Prostate gland (tissue), 2 donors: Measurements from ENCODE around the gene ZBED1.

ENCODE experiments used
- POLR2A ChIP-seq: fragments of 450-650 bp; IDR thresholded peaks from one replicate; pipeline ENCODE4 v1.6.1; 2016; ENCODE audit warnings: antibody characterized with exemption, mild to moderate bottlenecking
- TF ChIP-seq, protein P1 (sequence below), 4 experiments: fragments of 200-600 bp in 2 of 4; fragments of 450-650 bp in 2 of 4; sonication (generic) in 2 of 4; IDR thresholded peaks; 1 replicate in 3 of 4; 2 replicates in 1 of 4; pipeline ENCODE4 v1.5.1; 2016 to 2019; ENCODE audit warnings: antibody characterized with exemption in 4 of 4, mild to moderate bottlenecking in 2 of 4, moderate library complexity in 2 of 4

DNA sequence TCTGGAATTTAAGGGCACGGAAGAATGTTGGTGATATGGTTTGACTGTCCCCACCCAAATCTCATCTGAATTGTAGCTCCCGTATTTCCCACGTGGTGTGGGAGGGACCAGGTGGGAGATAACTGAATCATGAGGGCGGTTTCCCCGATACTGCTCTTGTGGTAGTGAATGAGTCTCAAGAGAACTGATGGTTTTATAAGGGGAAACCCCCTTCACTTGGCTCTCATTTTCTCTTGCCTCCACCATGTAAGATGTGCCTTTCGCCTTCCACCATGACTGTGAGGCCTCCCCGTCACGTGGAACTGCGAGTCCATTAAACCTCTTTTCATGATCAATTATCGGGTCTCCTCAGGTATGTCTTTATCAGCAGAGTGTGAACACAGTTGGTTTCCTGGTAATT is 25.6 kb upstream of the ZBED1 start:
- TF ChIP-seq POLR2A = no peak
- TF ChIP-seq, protein P1, sequence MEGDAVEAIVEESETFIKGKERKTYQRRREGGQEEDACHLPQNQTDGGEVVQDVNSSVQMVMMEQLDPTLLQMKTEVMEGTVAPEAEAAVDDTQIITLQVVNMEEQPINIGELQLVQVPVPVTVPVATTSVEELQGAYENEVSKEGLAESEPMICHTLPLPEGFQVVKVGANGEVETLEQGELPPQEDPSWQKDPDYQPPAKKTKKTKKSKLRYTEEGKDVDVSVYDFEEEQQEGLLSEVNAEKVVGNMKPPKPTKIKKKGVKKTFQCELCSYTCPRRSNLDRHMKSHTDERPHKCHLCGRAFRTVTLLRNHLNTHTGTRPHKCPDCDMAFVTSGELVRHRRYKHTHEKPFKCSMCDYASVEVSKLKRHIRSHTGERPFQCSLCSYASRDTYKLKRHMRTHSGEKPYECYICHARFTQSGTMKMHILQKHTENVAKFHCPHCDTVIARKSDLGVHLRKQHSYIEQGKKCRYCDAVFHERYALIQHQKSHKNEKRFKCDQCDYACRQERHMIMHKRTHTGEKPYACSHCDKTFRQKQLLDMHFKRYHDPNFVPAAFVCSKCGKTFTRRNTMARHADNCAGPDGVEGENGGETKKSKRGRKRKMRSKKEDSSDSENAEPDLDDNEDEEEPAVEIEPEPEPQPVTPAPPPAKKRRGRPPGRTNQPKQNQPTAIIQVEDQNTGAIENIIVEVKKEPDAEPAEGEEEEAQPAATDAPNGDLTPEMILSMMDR (IDR thresholded peaks at IDR 0.05) = no peak
